Measurements from ENCODE around the gene OSM. TPM values are rescaled to one million over a fixed set of nuclear protein-coding genes. Genes with fewer than 3 reads are reported as not detected.

The OSM gene
- total RNA-seq, 6 experiments from 2014 or later: not detected

DNA sequence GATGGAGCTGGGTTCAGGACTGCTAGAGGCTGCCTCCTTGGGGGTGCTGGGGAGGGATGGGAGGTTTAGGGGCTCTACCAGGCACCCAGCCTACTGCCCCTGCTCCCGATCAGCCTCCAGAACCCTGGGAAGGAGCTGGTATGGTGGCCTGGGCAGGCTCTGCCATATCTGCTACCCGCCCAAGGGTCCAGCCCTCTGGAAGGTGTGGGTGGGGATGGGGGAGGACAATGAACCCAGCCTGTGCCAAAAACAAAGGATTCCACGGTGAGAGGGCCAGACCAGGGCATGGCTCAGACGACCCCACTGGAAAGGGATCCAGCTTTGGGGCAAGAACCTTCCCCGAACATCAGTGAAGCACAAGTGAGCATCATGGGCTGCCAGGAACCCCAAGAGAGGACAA lies 19.7 kb upstream of the OSM start:
- H3K9me3 Mint-ChIP-seq: no peaks in the 10 kb centered on the region
- H3K4me3 Mint-ChIP-seq: no peak overlapping the region
- peaks cover 3% of the 10 kb centered on the region for H3K27me3 Mint-ChIP-seq (ENCODE audit: insufficient read depth)
- TF ChIP-seq, protein P1, sequence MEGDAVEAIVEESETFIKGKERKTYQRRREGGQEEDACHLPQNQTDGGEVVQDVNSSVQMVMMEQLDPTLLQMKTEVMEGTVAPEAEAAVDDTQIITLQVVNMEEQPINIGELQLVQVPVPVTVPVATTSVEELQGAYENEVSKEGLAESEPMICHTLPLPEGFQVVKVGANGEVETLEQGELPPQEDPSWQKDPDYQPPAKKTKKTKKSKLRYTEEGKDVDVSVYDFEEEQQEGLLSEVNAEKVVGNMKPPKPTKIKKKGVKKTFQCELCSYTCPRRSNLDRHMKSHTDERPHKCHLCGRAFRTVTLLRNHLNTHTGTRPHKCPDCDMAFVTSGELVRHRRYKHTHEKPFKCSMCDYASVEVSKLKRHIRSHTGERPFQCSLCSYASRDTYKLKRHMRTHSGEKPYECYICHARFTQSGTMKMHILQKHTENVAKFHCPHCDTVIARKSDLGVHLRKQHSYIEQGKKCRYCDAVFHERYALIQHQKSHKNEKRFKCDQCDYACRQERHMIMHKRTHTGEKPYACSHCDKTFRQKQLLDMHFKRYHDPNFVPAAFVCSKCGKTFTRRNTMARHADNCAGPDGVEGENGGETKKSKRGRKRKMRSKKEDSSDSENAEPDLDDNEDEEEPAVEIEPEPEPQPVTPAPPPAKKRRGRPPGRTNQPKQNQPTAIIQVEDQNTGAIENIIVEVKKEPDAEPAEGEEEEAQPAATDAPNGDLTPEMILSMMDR (IDR thresholded peaks at IDR 0.05): no peak
- peaks cover 24% of the 10 kb centered on the region for H3K4me1 Mint-ChIP-seq (ENCODE audit: low read depth)
- H3K36me3 Mint-ChIP-seq (ENCODE audit: low read depth): no peaks in the 10 kb centered on the region
- no peak for DNase-seq
- no peak overlapping the region for H3K27ac Mint-ChIP-seq

DNA sequence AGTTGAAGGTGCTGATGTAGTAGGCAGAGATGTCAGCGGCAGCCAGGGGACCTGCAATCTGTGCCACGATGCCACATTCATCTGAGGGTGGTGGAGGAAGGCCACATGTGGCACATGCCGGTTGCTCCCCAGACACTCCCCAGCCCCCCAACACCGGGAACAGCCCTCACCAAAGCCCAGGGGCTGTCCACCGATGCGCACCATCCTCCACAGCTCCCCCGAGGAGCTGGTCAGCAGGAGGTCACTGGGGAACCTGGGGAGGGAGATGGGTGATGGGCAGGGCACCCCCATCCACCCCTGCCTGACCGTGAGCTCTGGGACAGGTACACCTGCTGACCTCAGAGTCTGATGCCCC lies 19.2 kb upstream of the OSM start:
- Mint-ChIP-seq H3K4me3 (no peak overlapping the region), H3K9me3 (no peaks in the 10 kb centered on the region), H3K4me1 (ENCODE audit: low read depth) (peaks cover 19% of the 10 kb centered on the region), H3K27ac (no peak overlapping the region), H3K36me3 (ENCODE audit: low read depth) (no peaks in the 10 kb centered on the region), H3K27me3 (ENCODE audit: insufficient read depth) (peaks cover 3% of the 10 kb centered on the region)
- DNase-seq: no peak
- TF ChIP-seq, protein P1 (IDR thresholded peaks at IDR 0.05): no peak

DNA sequence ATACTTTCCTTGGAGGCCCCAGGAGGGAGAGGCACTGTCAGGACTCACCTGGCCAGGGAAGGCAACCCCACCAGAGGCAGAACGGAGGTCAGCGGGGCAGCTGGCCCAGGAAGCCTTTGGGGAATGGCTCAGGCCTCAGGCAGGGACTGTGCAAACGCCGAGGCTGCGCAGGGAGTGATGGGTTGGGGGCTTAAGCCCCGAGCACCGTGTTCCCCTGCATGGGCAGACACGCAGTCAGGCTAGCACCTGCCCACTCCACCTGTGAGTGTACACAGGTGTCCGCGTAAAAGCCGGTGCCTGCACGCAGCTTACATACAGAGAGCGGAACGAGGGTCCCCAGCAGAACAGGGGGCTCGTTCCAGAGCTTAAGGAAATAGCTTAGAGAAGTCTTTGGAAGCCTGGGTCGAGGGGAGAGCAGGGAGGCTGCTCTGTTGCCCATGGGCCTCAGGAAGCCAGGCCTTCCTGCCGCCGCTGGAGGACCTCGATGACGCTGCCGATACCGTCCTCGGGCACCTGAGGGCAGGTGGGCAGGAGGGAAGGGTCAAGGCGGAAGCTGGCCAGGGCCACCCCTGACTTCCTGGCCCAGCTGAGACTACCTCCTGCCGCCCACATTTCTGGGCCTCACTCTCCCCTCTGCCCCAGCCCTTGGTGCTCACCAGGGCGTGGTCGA lies 18.7 kb upstream of the OSM start:
- no peak for DNase-seq
- H3K4me1 Mint-ChIP-seq (ENCODE audit: low read depth): peaks cover 14% of the 10 kb centered on the region
- H3K27ac Mint-ChIP-seq: no peak overlapping the region
- no peak overlapping the region for H3K4me3 Mint-ChIP-seq
- TF ChIP-seq, protein P1 (IDR thresholded peaks at IDR 0.05): no peak
- H3K9me3 Mint-ChIP-seq: no peaks in the 10 kb centered on the region
- no peaks in the 10 kb centered on the region for H3K36me3 Mint-ChIP-seq (ENCODE audit: low read depth)
- peaks cover 3% of the 10 kb centered on the region for H3K27me3 Mint-ChIP-seq (ENCODE audit: insufficient read depth)

DNA sequence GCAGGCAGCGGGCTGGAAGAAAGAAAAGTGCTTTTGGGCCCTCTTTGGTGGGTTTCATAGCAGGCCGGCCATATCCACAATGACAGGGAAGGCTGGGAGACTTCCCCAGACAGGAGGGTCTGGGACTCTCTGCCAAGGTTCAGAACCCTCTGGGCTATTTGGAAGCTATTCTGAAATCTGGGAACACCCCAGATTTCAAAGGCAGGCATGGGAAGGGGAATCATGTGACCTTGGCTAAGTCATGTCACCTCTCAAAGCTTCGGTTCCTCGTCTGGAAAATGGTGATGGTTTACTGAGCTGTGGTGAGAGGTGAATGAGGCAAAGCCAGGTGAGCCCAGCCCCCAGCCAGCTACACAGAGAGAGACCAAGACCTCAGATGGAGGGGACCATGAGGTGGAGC lies 18.0 kb upstream of the OSM start:
- Mint-ChIP-seq H3K27me3 (ENCODE audit: insufficient read depth) (peaks cover 3% of the 10 kb centered on the region), H3K4me3 (no peak overlapping the region), H3K4me1 (ENCODE audit: low read depth) (peaks cover 10% of the 10 kb centered on the region), H3K36me3 (ENCODE audit: low read depth) (no peaks in the 10 kb centered on the region), H3K27ac (no peak overlapping the region), H3K9me3 (no peaks in the 10 kb centered on the region)
- no peak for DNase-seq
- TF ChIP-seq, protein P1 (IDR thresholded peaks at IDR 0.05): no peak

DNA sequence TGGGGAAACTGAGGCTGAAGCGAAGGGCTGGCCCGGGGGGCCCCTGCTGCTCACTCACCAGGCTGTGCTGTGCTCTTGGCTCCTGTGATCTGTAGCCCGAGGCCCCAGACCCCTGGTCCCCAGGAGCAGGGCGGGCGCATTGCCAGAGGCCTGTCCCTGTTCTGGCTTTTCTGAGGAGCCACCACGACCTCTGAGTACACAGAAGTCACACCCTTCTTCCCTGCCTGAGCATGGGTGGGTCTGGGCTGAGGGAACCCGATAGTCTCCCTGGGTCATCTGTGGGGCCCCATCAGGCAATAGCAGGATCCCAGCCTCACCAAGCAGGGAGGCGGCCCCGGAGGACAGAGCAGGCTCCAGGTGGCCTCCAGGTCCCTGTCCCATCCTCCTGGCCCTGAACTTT lies 17.5 kb upstream of the OSM start:
- Mint-ChIP-seq H3K27me3 (ENCODE audit: insufficient read depth) (peaks cover 3% of the 10 kb centered on the region), H3K36me3 (ENCODE audit: low read depth) (no peaks in the 10 kb centered on the region), H3K4me1 (ENCODE audit: low read depth) (peaks cover 13% of the 10 kb centered on the region), H3K27ac (no peak overlapping the region), H3K9me3 (no peaks in the 10 kb centered on the region), H3K4me3 (no peak overlapping the region)
- TF ChIP-seq, protein P1 (IDR thresholded peaks at IDR 0.05): no peak
- no peak for DNase-seq

DNA sequence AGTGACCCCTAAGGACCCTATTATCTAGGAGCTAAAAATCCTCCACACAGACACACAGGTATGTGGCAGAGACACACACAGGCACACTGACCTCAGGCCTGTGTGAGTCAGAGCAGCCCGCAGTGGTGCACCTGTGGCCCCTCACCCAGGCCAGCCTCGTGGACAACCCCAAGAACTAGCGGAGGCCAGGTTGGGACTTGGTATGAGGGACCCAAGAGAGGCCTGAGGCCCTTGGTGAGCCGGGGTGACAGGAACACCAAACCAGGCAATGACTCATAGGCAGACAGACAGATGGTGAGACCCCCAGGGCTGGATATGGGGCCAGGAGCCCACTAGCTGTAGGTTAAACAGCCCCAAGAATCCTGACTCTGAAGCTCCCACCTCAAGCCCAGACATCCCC lies 16.7 kb upstream of the OSM start:
- Mint-ChIP-seq H3K9me3 (no peaks in the 10 kb centered on the region), H3K27me3 (ENCODE audit: insufficient read depth) (peaks cover 3% of the 10 kb centered on the region), H3K27ac (no peak overlapping the region)

More for the DNA sequence above, 16.7 kb upstream of the OSM start:
- H3K4me3 Mint-ChIP-seq: no peak overlapping the region
- DNase-seq: no peak
- TF ChIP-seq, protein P1 (IDR thresholded peaks at IDR 0.05): no peak
- H3K36me3 Mint-ChIP-seq (ENCODE audit: low read depth): no peaks in the 10 kb centered on the region
- H3K4me1 Mint-ChIP-seq (ENCODE audit: low read depth): peaks cover 14% of the 10 kb centered on the region

All from HFFc6 (cell line).